NCI-H2107 treated with DMSO at 0.1 percent for 48 hours (cell line): ENCODE measurements around the gene RXFP4.
A peak's percentile ranks its signal among the peaks of the same experiment; 100 is the strongest.

Experiments used
- DNase-seq: peaks from one replicate; lab custom pipeline; 2025; ENCODE audit not compliant: unreplicated experiment; lab: John Stamatoyannopoulos, UW

The RXFP4 gene

GRCh38 chr1:155954645-155955044, 13.2 kb downstream of the RXFP4 start:
- DNase-seq = no peak

- no peak for DNase-seq
These were observed 16.0 kb downstream of the RXFP4 start for GRCh38 chr1:155957411-155957915.

GRCh38 chr1:155960081-155960745, 18.8 kb downstream of the RXFP4 start:
- DNase-seq = no peak

GRCh38 chr1:155961937-155962336, 20.5 kb downstream of the RXFP4 start:
- no peak for DNase-seq

GRCh38 chr1:155962599-155963211, 21.3 kb downstream of the RXFP4 start:
- DNase-seq = no peak

GRCh38 chr1:155964193-155964592, 22.8 kb downstream of the RXFP4 start:
- no peak for DNase-seq

GRCh38 chr1:155966135-155966534, 24.7 kb downstream of the RXFP4 start:
- DNase-seq = no peak

GRCh38 chr1:155966750-155967149, 25.3 kb downstream of the RXFP4 start:
- DNase-seq = no peak

GRCh38 chr1:155967341-155968050, 26.1 kb downstream of the RXFP4 start:
- DNase-seq = no peak

GRCh38 chr1:155968051-155968400, 26.6 kb downstream of the RXFP4 start:
- no peak for DNase-seq

- peak; percentile 19 for DNase-seq
These were observed 27.2 kb downstream of the RXFP4 start for GRCh38 chr1:155968670-155969069.

GRCh38 chr1:155969377-155969791, 27.9 kb downstream of the RXFP4 start:
- no peak for DNase-seq

GRCh38 chr1:155970531-155971167, 29.2 kb downstream of the RXFP4 start:
- DNase-seq = no peak

GRCh38 chr1:155971910-155972809, 30.7 kb downstream of the RXFP4 start:
- no peak for DNase-seq

- DNase-seq = no peak
These were observed 32.3 kb downstream of the RXFP4 start for GRCh38 chr1:155973723-155974122.

- peak; percentile 57 for DNase-seq
These were observed 33.0 kb downstream of the RXFP4 start for GRCh38 chr1:155974208-155975115.

GRCh38 chr1:155975375-155976061, 34.1 kb downstream of the RXFP4 start:
- DNase-seq = peak; percentile 19

GRCh38 chr1:155976062-155976912, 34.8 kb downstream of the RXFP4 start:
- peak; percentile 94 for DNase-seq
